HEK293 (cell line): ENCODE data around the gene ATP13A2.
A peak's percentile ranks its signal among the peaks of the same experiment; 100 is the strongest.

Source experiments
- BCL11B ChIP-seq: fragments of 450-650 bp; formaldehyde crosslinking; IDR thresholded peaks from 2 replicates; pipeline ENCODE4 v1.5.1; 2016; ENCODE audit warnings: low read depth, missing biosample characterization, missing genetic modification characterization
- EGR2 ChIP-seq: fragments of 450-650 bp; formaldehyde crosslinking; IDR thresholded peaks from 2 replicates; pipeline ENCODE4 v1.5.1; 2016; ENCODE audit warnings: low read depth, missing biosample characterization, missing genetic modification characterization
- RBAK ChIP-seq: fragments of 450-650 bp; formaldehyde crosslinking; IDR thresholded peaks from 2 replicates; pipeline ENCODE4 v1.5.1; 2016; ENCODE audit warnings: missing biosample characterization, missing genetic modification characterization
- YY2 ChIP-seq: fragments of 450-650 bp; formaldehyde crosslinking; IDR thresholded peaks from 2 replicates; pipeline ENCODE4 v1.5.1; 2016; ENCODE audit warnings: missing biosample characterization, missing genetic modification characterization
- ZBTB48 ChIP-seq: fragments of 450-650 bp; formaldehyde crosslinking; IDR thresholded peaks from 2 replicates; pipeline ENCODE4 v1.5.1; 2016; ENCODE audit warnings: missing biosample characterization, missing genetic modification characterization
- ZFHX2 ChIP-seq: fragments of 450-650 bp; formaldehyde crosslinking; conservative IDR thresholded peaks from 2 replicates; pipeline ENCODE4 v1.5.1; 2016; ENCODE audit warnings: missing biosample characterization, missing genetic modification characterization
- ZNF133 ChIP-seq: fragments of 450-650 bp; formaldehyde crosslinking; IDR thresholded peaks from 2 replicates; pipeline ENCODE4 v1.5.1; 2016; ENCODE audit warnings: missing biosample characterization, missing genetic modification characterization
- ZNF157 ChIP-seq: fragments of 450-650 bp; formaldehyde crosslinking; IDR thresholded peaks from 2 replicates; pipeline ENCODE4 v1.5.1; 2016; ENCODE audit warnings: missing biosample characterization, missing genetic modification characterization
- ZNF24 ChIP-seq: fragments of 450-650 bp; formaldehyde crosslinking; IDR thresholded peaks from 2 replicates; pipeline ENCODE4 v1.5.1; 2016; ENCODE audit warnings: missing biosample characterization, missing genetic modification characterization
- ZNF248 ChIP-seq: fragments of 450-650 bp; formaldehyde crosslinking; IDR thresholded peaks from 2 replicates; pipeline ENCODE4 v1.5.1; 2017; ENCODE audit warnings: missing biosample characterization, missing genetic modification characterization
- ZNF335 ChIP-seq: fragments of 450-650 bp; formaldehyde crosslinking; conservative IDR thresholded peaks from 2 replicates; pipeline ENCODE4 v1.5.1; 2016; ENCODE audit warnings: missing biosample characterization, missing genetic modification characterization
- ZNF341 ChIP-seq: fragments of 450-650 bp; formaldehyde crosslinking; IDR thresholded peaks from 2 replicates; pipeline ENCODE4; 2016; ENCODE audit warnings: low read depth, missing biosample characterization, missing genetic modification characterization
- ZNF391 ChIP-seq: fragments of 450-650 bp; formaldehyde crosslinking; IDR thresholded peaks from 2 replicates; pipeline ENCODE4 v1.5.1; 2016; ENCODE audit warnings: low read depth, missing biosample characterization, missing genetic modification characterization, borderline replicate concordance
- ZNF843 ChIP-seq: fragments of 450-650 bp; formaldehyde crosslinking; IDR thresholded peaks from 2 replicates; pipeline ENCODE4 v1.5.1; 2016; ENCODE audit warnings: missing biosample characterization, missing genetic modification characterization
- ZSCAN16 ChIP-seq: fragments of 450-650 bp; formaldehyde crosslinking; IDR thresholded peaks from 2 replicates; pipeline ENCODE4 v1.5.1; 2016; ENCODE audit warnings: missing biosample characterization, missing genetic modification characterization
- ZSCAN23 ChIP-seq: fragments of 450-650 bp; formaldehyde crosslinking; IDR thresholded peaks from 2 replicates; pipeline ENCODE4 v1.5.1; 2016; ENCODE audit warnings: missing biosample characterization, missing genetic modification characterization
- TF ChIP-seq, protein P1 (sequence below): fragments of 450-650 bp; formaldehyde crosslinking; IDR thresholded peaks from 2 replicates; pipeline ENCODE4 v1.5.1; 2016; ENCODE audit warnings: missing biosample characterization, missing genetic modification characterization
- TF ChIP-seq, protein P2 (sequence below): fragments of 450-650 bp; formaldehyde crosslinking; IDR thresholded peaks from 2 replicates; pipeline ENCODE4 v1.5.1; 2016; ENCODE audit warnings: missing biosample characterization, missing genetic modification characterization
- TF ChIP-seq, protein P3 (sequence below): fragments of 450-650 bp; formaldehyde crosslinking; IDR thresholded peaks from 2 replicates; pipeline ENCODE4 v1.5.1; 2016; ENCODE audit warnings: missing biosample characterization, missing genetic modification characterization, borderline replicate concordance
- TF ChIP-seq, protein P4 (sequence below): fragments of 450-650 bp; formaldehyde crosslinking; IDR thresholded peaks from 2 replicates; pipeline ENCODE4 v1.5.1; 2016; ENCODE audit warnings: missing biosample characterization, missing genetic modification characterization
- TF ChIP-seq, protein P5 (sequence below): fragments of 450-650 bp; formaldehyde crosslinking; conservative IDR thresholded peaks from 2 replicates; pipeline ENCODE4 v1.5.1; 2016; ENCODE audit warnings: low read depth, missing biosample characterization, missing genetic modification characterization

The ATP13A2 gene

DNA sequence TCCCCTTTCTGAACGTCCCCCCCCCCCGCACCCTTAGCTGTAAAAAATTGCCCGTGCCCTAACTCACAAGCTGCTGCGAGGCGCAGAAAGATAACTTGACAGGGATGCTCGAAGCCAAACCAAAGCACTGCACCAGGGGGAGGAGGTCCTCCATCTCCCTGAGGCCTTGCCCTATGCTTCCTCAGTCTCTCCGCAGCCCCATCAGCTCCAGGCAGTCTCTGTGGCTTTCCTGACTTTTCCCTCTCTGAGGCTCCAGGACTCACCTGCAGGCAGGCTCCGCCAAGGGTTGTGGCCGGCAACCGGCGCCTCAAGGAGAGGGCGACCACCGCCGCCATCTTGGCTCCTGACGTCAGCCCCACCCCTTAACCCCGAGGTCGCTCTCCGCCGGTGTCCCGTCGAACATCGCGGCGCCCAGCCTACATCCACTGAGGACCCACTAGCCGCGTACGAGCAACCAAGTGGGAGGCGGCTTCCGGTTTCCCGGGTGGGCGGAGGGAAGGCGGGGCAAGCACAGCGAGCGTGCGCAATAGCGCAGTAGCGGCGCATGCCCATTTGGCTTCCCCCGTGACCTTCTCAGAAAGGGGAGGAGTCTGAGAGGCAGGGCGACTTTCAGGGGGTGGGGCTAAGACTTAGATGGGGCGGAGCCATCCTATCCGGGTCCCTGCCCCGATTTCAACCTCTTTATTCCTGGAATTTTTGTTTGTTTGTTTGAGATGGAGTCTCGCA, 42.1 kb upstream of the ATP13A2 start, which contains the start of gene SDHB (continued):
- TF ChIP-seq ZBTB48: peak; percentile 73
- peak; percentile 87 for TF ChIP-seq EGR2
- no peak for TF ChIP-seq ZNF133
- peak; percentile 75; the same call in 1 of the 2 replicates for TF ChIP-seq BCL11B (tag by site-specific recombination)
- TF ChIP-seq, protein P1, sequence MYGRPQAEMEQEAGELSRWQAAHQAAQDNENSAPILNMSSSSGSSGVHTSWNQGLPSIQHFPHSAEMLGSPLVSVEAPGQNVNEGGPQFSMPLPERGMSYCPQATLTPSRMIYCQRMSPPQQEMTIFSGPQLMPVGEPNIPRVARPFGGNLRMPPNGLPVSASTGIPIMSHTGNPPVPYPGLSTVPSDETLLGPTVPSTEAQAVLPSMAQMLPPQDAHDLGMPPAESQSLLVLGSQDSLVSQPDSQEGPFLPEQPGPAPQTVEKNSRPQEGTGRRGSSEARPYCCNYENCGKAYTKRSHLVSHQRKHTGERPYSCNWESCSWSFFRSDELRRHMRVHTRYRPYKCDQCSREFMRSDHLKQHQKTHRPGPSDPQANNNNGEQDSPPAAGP (tag by site-specific recombination): peak; percentile 66
- TF ChIP-seq ZNF843 (tag by site-specific recombination): no peak
- TF ChIP-seq ZNF24: no peak
- no peak for TF ChIP-seq ZNF157 (tag by site-specific recombination)
- TF ChIP-seq ZSCAN23 (tag by site-specific recombination): peak; percentile 64; the same call in 1 of the 2 replicates
- peak; percentile 85 for TF ChIP-seq ZFHX2 (tag by site-specific recombination)
- TF ChIP-seq ZNF391 (tag by site-specific recombination): peak; percentile 76; the same call in 1 of the 2 replicates
- TF ChIP-seq YY2 (tag by site-specific recombination): peak; percentile 84
- TF ChIP-seq, protein P2, sequence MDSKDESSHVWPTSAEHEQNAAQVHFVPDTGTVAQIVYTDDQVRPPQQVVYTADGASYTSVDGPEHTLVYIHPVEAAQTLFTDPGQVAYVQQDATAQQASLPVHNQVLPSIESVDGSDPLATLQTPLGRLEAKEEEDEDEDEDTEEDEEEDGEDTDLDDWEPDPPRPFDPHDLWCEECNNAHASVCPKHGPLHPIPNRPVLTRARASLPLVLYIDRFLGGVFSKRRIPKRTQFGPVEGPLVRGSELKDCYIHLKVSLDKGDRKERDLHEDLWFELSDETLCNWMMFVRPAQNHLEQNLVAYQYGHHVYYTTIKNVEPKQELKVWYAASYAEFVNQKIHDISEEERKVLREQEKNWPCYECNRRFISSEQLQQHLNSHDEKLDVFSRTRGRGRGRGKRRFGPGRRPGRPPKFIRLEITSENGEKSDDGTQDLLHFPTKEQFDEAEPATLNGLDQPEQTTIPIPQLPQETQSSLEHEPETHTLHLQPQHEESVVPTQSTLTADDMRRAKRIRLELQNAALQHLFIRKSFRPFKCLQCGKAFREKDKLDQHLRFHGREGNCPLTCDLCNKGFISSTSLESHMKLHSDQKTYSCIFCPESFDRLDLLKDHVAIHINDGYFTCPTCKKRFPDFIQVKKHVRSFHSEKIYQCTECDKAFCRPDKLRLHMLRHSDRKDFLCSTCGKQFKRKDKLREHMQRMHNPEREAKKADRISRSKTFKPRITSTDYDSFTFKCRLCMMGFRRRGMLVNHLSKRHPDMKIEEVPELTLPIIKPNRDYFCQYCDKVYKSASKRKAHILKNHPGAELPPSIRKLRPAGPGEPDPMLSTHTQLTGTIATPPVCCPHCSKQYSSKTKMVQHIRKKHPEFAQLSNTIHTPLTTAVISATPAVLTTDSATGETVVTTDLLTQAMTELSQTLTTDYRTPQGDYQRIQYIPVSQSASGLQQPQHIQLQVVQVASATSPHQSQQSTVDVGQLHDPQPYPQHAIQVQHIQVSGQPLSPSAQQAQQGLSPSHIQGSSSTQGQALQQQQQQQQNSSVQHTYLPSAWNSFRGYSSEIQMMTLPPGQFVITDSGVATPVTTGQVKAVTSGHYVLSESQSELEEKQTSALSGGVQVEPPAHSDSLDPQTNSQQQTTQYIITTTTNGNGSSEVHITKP (tag by site-specific recombination): peak; percentile 92
- TF ChIP-seq ZNF248: no peak
- TF ChIP-seq, protein P3, sequence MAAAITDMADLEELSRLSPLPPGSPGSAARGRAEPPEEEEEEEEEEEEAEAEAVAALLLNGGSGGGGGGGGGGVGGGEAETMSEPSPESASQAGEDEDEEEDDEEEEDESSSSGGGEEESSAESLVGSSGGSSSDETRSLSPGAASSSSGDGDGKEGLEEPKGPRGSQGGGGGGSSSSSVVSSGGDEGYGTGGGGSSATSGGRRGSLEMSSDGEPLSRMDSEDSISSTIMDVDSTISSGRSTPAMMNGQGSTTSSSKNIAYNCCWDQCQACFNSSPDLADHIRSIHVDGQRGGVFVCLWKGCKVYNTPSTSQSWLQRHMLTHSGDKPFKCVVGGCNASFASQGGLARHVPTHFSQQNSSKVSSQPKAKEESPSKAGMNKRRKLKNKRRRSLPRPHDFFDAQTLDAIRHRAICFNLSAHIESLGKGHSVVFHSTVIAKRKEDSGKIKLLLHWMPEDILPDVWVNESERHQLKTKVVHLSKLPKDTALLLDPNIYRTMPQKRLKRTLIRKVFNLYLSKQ (tag by site-specific recombination): no peak
- TF ChIP-seq RBAK: no peak
- no peak for TF ChIP-seq ZNF341 (tag by site-specific recombination)
- TF ChIP-seq, protein P4, sequence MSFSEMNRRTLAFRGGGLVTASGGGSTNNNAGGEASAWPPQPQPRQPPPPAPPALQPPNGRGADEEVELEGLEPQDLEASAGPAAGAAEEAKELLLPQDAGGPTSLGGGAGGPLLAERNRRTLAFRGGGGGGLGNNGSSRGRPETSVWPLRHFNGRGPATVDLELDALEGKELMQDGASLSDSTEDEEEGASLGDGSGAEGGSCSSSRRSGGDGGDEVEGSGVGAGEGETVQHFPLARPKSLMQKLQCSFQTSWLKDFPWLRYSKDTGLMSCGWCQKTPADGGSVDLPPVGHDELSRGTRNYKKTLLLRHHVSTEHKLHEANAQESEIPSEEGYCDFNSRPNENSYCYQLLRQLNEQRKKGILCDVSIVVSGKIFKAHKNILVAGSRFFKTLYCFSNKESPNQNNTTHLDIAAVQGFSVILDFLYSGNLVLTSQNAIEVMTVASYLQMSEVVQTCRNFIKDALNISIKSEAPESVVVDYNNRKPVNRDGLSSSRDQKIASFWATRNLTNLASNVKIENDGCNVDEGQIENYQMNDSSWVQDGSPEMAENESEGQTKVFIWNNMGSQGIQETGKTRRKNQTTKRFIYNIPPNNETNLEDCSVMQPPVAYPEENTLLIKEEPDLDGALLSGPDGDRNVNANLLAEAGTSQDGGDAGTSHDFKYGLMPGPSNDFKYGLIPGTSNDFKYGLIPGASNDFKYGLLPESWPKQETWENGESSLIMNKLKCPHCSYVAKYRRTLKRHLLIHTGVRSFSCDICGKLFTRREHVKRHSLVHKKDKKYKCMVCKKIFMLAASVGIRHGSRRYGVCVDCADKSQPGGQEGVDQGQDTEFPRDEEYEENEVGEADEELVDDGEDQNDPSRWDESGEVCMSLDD (tag by site-specific recombination): peak; percentile 73
- peak; percentile 85 for TF ChIP-seq ZNF335 (tag by site-specific recombination)
- TF ChIP-seq ZSCAN16 (tag by site-specific recombination): no peak
- TF ChIP-seq, protein P5, sequence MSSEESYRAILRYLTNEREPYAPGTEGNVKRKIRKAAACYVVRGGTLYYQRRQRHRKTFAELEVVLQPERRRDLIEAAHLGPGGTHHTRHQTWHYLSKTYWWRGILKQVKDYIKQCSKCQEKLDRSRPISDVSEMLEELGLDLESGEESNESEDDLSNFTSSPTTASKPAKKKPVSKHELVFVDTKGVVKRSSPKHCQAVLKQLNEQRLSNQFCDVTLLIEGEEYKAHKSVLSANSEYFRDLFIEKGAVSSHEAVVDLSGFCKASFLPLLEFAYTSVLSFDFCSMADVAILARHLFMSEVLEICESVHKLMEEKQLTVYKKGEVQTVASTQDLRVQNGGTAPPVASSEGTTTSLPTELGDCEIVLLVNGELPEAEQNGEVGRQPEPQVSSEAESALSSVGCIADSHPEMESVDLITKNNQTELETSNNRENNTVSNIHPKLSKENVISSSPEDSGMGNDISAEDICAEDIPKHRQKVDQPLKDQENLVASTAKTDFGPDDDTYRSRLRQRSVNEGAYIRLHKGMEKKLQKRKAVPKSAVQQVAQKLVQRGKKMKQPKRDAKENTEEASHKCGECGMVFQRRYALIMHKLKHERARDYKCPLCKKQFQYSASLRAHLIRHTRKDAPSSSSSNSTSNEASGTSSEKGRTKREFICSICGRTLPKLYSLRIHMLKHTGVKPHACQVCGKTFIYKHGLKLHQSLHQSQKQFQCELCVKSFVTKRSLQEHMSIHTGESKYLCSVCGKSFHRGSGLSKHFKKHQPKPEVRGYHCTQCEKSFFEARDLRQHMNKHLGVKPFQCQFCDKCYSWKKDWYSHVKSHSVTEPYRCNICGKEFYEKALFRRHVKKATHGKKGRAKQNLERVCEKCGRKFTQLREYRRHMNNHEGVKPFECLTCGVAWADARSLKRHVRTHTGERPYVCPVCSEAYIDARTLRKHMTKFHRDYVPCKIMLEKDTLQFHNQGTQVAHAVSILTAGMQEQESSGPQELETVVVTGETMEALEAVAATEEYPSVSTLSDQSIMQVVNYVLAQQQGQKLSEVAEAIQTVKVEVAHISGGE (tag by site-specific recombination): peak; percentile 90
